ENCODE results near the gene ZFYVE28. TPM values are rescaled to one million over a fixed set of nuclear protein-coding genes. Genes with fewer than 3 reads are reported as not detected.
A peak's percentile ranks its signal among the peaks of the same experiment; 100 is the strongest.

ZFYVE28 gene
- total and polyA plus RNA-seq, 3 experiments from 2014 or later, result 12.9 to 14.8 (median 13.2) TPM

DNA sequence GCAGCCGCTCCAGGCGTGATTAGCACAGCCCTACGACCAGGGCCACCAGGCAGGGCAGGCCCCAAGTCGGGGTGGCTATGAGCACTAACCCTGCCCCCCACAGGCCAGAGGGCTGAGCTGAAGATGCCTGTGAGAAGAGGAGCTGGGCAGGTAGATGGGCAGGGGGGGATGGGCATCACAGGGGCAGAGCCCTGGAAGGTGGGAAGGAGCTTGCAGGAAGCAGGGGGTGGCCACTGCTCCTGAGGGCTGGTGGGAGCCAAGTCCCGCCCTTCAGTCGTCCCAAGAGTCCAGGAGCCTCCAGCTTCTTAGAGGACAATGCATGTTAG lies 149.3 kb downstream of the ZFYVE28 start:
- H3K36me3 ChIP-seq (ENCODE audit: insufficient read depth, low read length), result no peaks in the 10 kb centered on the region
- H3K27me3 ChIP-seq (ENCODE audit: insufficient read depth, low read length, poor library complexity, severe bottlenecking), result no peaks in the 10 kb centered on the region
- no peaks in the 10 kb centered on the region for H3K9me3 ChIP-seq (ENCODE audit: low read length)
- no peak overlapping the region for H3K27ac ChIP-seq (ENCODE audit: low read depth, low read length)
- DNase-seq, result no peak
- ChIA-PET POLR2A (no interaction called here), CTCF (interaction anchor here (1.0 kb wide), 1 partner anchor 150 kb away, joined by 3 read pairs; the partner anchor contains the start of gene CFAP99)
- peaks cover 0 to 4% (median 0%) of the 10 kb centered on the region in 3 donors for H3K4me1 Mint-ChIP-seq
- H3K4me1 ChIP-seq (ENCODE audit: insufficient read depth, low read length), result no peaks in the 10 kb centered on the region
- H3K4me3 ChIP-seq (ENCODE audit: low read length), result no peak overlapping the region
- no peaks in the 10 kb centered on the region for H3K27me3 Mint-ChIP-seq
- H3K4me3 Mint-ChIP-seq, result no peak overlapping the region
- peaks cover 0 to 15% (median 5%) of the 10 kb centered on the region in 3 donors for H3K36me3 Mint-ChIP-seq
- no peaks in the 10 kb centered on the region for H3K9me3 Mint-ChIP-seq
- peak overlapping the region in 1 of 8 donors; percentile 63 for H3K27ac Mint-ChIP-seq

DNA sequence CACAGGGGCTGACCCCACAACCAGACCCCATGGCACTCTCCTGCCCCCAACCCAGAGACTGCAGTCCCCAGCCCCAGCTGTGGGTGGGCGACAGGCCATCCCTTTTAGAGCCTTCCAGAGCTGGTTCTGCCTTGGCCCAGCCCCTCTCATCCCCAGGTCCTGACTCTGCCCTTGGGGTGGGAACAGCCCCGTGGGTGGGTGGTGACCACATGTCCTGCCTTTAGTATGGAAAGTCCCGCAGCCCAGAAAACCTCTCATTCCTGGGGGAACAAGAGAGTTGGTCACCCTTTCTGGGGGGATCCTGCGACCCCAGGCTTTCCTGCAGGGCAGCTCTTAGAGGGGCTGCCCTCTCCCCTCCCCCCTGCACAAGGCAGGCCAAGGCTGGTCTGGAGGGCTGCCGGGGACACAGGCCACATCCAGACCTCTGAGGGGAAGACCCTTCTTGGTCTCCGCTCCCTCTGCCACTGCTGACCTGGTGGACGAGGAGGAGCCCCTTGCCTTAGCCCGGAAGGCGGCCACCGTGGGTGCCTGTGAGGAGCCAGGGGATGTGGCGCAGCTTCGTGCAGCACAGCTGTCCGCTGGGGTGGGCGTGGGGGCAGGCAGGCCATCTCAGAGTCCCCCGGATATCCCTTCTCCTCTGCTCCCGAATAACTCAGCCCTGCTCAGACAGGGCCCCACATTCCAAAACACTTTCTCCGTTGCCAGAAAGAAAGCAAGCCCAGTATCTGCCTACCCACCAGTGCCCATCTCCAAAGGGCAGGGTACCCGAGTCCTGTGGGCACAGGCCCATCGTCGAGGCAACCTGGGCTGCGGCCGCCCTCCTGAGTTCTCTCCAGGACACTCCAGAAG lies 149.9 kb downstream of the ZFYVE28 start:
- ChIA-PET CTCF (no interaction called here), POLR2A (no interaction called here)
- DNase-seq, result no peak
- no peaks in the 10 kb centered on the region for H3K27me3 ChIP-seq (ENCODE audit: insufficient read depth, low read length, poor library complexity, severe bottlenecking)
- no peak overlapping the region for H3K4me3 Mint-ChIP-seq
- peaks cover 0 to 15% (median 5%) of the 10 kb centered on the region in 3 donors for H3K36me3 Mint-ChIP-seq
- no peak overlapping the region for H3K4me3 ChIP-seq (ENCODE audit: low read length)
- peak overlapping the region in 1 of 8 donors; percentile 83 for H3K27ac Mint-ChIP-seq
- H3K9me3 Mint-ChIP-seq, result no peaks in the 10 kb centered on the region
- H3K27me3 Mint-ChIP-seq, result no peaks in the 10 kb centered on the region
- peaks cover 0 to 7% (median under 1%) of the 10 kb centered on the region in 3 donors for H3K4me1 Mint-ChIP-seq
- H3K27ac ChIP-seq (ENCODE audit: low read depth, low read length), result no peak overlapping the region
- H3K4me1 ChIP-seq (ENCODE audit: insufficient read depth, low read length), result no peaks in the 10 kb centered on the region
- H3K9me3 ChIP-seq (ENCODE audit: low read length), result no peaks in the 10 kb centered on the region
- no peaks in the 10 kb centered on the region for H3K36me3 ChIP-seq (ENCODE audit: insufficient read depth, low read length)

DNA sequence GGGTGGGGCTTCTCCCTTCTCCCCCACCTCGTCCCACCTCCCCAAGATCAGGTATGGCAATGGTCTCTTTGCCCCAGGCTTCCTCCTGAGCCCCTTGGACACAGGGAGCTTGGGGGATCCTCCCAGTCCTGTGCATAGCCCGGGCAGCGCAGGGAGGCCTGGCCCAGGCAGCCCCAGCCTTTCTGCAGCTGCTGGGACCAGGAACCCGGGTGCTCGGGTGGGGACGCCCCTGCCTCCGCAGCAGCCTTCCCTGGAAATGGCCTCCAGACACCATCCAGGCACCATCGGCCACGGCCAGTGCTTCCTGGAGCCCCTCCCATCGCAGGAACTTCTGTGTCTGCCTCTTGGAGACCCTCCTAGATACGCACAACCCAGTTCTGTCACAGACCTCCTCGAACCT lies 150.6 kb downstream of the ZFYVE28 start:
- Histone ChIP-seq H3K27ac (ENCODE audit: low read depth, low read length) (no peak overlapping the region), H3K4me3 (ENCODE audit: low read length) (no peak overlapping the region), H3K4me1 (ENCODE audit: insufficient read depth, low read length) (peaks cover 3% of the 10 kb centered on the region), H3K9me3 (ENCODE audit: low read length) (no peaks in the 10 kb centered on the region), H3K27me3 (ENCODE audit: insufficient read depth, low read length, poor library complexity, severe bottlenecking) (no peaks in the 10 kb centered on the region), H3K36me3 (ENCODE audit: insufficient read depth, low read length) (no peaks in the 10 kb centered on the region)
- ChIA-PET POLR2A (no interaction called here), CTCF (no interaction called here)
- no peak overlapping the region for H3K27ac Mint-ChIP-seq
- H3K9me3 Mint-ChIP-seq, result no peaks in the 10 kb centered on the region
- H3K27me3 Mint-ChIP-seq, result no peaks in the 10 kb centered on the region
- DNase-seq, result no peak
- no peak overlapping the region for H3K4me3 Mint-ChIP-seq
- H3K36me3 Mint-ChIP-seq, result peaks cover 0 to 12% (median 2%) of the 10 kb centered on the region in 3 donors
- peaks cover 0 to 7% (median 1%) of the 10 kb centered on the region in 3 donors for H3K4me1 Mint-ChIP-seq

DNA sequence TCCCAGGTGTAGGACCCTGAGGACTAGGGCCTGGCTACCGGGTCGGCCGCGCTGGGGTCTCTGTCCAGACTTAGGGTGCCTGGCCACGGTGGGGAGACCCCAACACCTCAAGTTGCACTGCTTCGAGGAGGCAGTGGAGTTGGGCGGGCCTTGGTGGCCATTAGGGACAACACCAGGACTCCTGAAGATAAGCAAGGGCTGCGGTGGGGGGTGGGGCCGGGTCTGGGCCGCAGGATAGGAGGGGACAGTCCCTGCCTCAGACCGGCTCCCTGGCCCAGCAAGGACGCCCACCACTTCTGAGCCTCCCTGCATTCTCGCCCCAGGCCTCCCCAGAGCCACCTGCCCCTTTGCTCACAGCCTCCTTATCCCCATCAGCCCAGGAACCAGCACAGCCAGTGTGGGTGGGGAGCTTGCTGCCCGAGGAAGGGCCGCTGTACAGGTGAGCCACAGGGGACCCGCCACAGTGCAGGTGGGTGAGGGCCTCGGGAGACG lies 151.1 kb downstream of the ZFYVE28 start:
- CTCF ChIA-PET, result interaction anchor here (0.7 kb wide), 1 partner anchor 47 kb away, joined by 3 read pairs; no protein-coding TSS in a partner anchor
- no peaks in the 10 kb centered on the region for H3K36me3 ChIP-seq (ENCODE audit: insufficient read depth, low read length)

DNA sequence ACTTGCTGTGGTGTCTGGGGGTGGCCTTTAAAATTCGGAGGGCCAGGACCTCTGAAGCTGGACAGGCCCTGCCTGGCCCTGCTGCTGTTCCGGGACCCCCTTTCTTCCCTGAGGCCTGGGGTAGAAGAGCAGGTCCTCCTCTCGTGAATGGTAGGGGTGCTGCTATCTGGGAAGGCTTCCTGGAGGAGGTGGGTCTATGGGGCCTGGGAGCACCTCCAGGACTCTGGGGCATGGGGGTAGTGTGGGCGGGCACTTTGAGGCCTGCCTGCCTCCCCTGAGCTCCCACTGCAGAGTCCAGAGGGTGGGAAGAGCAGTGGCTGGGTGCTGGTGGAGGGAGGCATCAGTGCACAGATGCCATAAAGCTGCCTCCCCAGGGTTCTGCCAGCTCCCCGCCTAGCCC lies 151.6 kb downstream of the ZFYVE28 start:
- DNase-seq, result no peak
- POLR2A ChIA-PET, result no interaction called here
- H3K27me3 ChIP-seq (ENCODE audit: insufficient read depth, low read length, poor library complexity, severe bottlenecking), result no peaks in the 10 kb centered on the region
- CTCF ChIA-PET, result interaction anchor here (0.7 kb wide), 1 partner anchor 46 kb away, joined by 3 read pairs; no protein-coding TSS in a partner anchor
- no peaks in the 10 kb centered on the region for H3K9me3 Mint-ChIP-seq
- no peaks in the 10 kb centered on the region for H3K36me3 ChIP-seq (ENCODE audit: insufficient read depth, low read length)
- H3K4me1 ChIP-seq (ENCODE audit: insufficient read depth, low read length), result peaks cover 6% of the 10 kb centered on the region
- H3K27ac ChIP-seq (ENCODE audit: low read depth, low read length), result no peak overlapping the region
- H3K4me3 Mint-ChIP-seq, result no peak overlapping the region
- H3K27me3 Mint-ChIP-seq, result no peaks in the 10 kb centered on the region
- H3K4me1 Mint-ChIP-seq, result peaks cover 0 to 4% (median 1%) of the 10 kb centered on the region in 3 donors
- peaks cover 0 to 8% (median 0%) of the 10 kb centered on the region in 3 donors for H3K36me3 Mint-ChIP-seq
- no peak overlapping the region for H3K4me3 ChIP-seq (ENCODE audit: low read length)
- no peaks in the 10 kb centered on the region for H3K9me3 ChIP-seq (ENCODE audit: low read length)
- peak overlapping the region in 1 of 8 donors; percentile 33 for H3K27ac Mint-ChIP-seq

More for the DNA sequence above, 151.1 kb downstream of the ZFYVE28 start:
- Mint-ChIP-seq H3K9me3 (no peaks in the 10 kb centered on the region), H3K36me3 (peaks cover 0 to 9% (median under 1%) of the 10 kb centered on the region in 3 donors), H3K27ac (peak overlapping the region in 1 of 8 donors; percentile 57), H3K4me3 (no peak overlapping the region), H3K27me3 (no peaks in the 10 kb centered on the region), H3K4me1 (peaks cover 0 to 5% (median 1%) of the 10 kb centered on the region in 3 donors)
- DNase-seq, result no peak
- POLR2A ChIA-PET, result no interaction called here
- Histone ChIP-seq H3K27me3 (ENCODE audit: insufficient read depth, low read length, poor library complexity, severe bottlenecking) (no peaks in the 10 kb centered on the region), H3K4me3 (ENCODE audit: low read length) (no peak overlapping the region), H3K9me3 (ENCODE audit: low read length) (no peaks in the 10 kb centered on the region), H3K4me1 (ENCODE audit: insufficient read depth, low read length) (peaks cover 6% of the 10 kb centered on the region), H3K27ac (ENCODE audit: low read depth, low read length) (no peak overlapping the region)

DNA sequence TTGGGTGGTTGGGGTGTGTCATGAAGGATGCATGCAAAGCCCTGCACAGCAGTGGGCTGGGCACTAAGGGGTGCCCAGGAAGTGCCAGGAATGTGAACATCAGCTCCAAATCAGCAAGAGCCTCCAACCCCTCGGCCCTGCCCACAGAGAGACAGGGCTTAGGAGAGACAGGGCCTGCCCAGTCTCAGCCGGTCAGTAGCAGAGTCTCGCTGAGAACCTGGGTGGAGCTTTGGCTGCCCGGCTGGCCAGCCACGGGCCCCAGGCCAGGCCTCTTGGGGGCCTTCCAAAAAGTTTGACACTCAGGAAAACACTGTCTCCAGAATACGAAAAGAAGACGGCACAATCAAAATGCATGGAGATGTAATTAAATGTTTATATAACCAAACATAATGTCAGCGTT lies 152.3 kb downstream of the ZFYVE28 start:
- H3K36me3 Mint-ChIP-seq, result peaks cover 0 to 8% (median 0%) of the 10 kb centered on the region in 3 donors
- CTCF ChIA-PET, result no interaction called here
- H3K9me3 Mint-ChIP-seq, result no peaks in the 10 kb centered on the region
- Histone ChIP-seq H3K36me3 (ENCODE audit: insufficient read depth, low read length) (no peaks in the 10 kb centered on the region), H3K4me1 (ENCODE audit: insufficient read depth, low read length) (peaks cover 6% of the 10 kb centered on the region), H3K9me3 (ENCODE audit: low read length) (no peaks in the 10 kb centered on the region), H3K27ac (ENCODE audit: low read depth, low read length) (no peak overlapping the region), H3K4me3 (ENCODE audit: low read length) (no peak overlapping the region), H3K27me3 (ENCODE audit: insufficient read depth, low read length, poor library complexity, severe bottlenecking) (no peaks in the 10 kb centered on the region)
- no peak for DNase-seq
- no peaks in the 10 kb centered on the region for H3K27me3 Mint-ChIP-seq
- peak overlapping the region in 1 of 7 donors; percentile 24 for H3K4me3 Mint-ChIP-seq
- POLR2A ChIA-PET, result no interaction called here
- H3K27ac Mint-ChIP-seq, result peak overlapping the region in 2 of 8 donors; percentile 33 to 84
- H3K4me1 Mint-ChIP-seq, result peaks cover 0 to 4% (median 1%) of the 10 kb centered on the region in 3 donors

DNA sequence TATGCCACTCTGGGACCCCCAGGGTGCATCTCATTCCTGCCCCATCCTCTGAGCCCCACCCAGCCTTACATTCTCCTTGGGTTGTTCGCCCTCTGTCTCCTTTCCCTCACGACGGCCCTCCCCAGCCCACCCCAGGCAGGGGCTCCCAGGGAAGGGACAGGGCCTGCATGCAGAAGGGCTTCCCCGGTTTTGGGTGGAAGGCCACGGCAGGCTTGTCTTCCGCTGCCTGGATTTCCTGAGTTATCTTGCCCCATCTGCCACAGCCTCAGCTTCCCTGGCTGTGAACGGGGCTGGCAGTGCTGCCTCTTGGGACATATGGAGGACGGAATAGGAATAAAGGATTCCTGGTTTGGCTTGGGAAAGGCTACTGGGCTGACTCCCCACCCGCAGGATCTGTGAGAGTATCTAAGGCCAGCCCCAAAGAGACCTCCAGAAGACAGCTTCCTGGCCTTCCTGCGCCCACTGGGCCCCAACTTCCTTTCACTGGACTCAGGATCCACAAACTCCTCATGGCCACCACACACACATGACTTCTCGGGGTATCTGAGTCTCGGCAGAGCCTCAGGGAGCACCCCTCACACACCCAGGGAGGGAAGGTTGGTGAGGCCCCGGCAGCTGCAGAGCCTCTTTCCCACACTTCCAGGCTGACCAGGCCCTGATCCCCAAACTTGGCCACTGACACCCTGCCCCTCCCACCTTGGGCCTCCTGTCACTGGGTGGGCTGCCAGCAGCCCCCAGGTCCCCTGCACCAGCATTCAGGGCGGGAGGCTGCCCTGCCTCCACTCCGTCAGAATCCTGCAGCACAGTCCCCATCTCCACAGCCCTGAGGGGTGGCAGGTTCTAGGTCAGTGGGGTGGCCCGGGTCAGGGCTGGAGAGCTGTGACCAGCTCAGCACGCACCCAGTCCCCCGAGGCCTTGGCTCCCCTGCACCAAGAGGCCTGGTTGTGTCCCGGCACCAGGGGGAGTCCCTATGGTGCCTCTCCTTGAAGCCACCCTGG lies 153.0 kb downstream of the ZFYVE28 start:
- Mint-ChIP-seq H3K27ac (peak overlapping the region in 5 of 8 donors; percentile 40 to 91 (median 50)), H3K4me3 (peak overlapping the region in 1 of 7 donors; percentile 60), H3K4me1 (peaks cover 0 to 6% (median 1%) of the 10 kb centered on the region in 3 donors), H3K9me3 (no peaks in the 10 kb centered on the region), H3K36me3 (peaks cover 0 to 4% (median 0%) of the 10 kb centered on the region in 3 donors), H3K27me3 (no peaks in the 10 kb centered on the region)
- Histone ChIP-seq H3K27me3 (ENCODE audit: insufficient read depth, low read length, poor library complexity, severe bottlenecking) (no peaks in the 10 kb centered on the region), H3K27ac (ENCODE audit: low read depth, low read length) (no peak overlapping the region), H3K9me3 (ENCODE audit: low read length) (no peaks in the 10 kb centered on the region), H3K36me3 (ENCODE audit: insufficient read depth, low read length) (no peaks in the 10 kb centered on the region), H3K4me3 (ENCODE audit: low read length) (no peak overlapping the region), H3K4me1 (ENCODE audit: insufficient read depth, low read length) (peaks cover 12% of the 10 kb centered on the region)
- POLR2A ChIA-PET, result interaction anchor here (1.0 kb wide), 1 partner anchor 203 kb away, joined by 3 read pairs; the partner anchor contains the start of gene RNF4
- DNase-seq, result no peak
- CTCF ChIA-PET, result interaction anchor here (1.0 kb wide), 1 partner anchor 176 kb away, joined by 3 read pairs; no protein-coding TSS in a partner anchor
